HepG2 (cell line): ENCODE measurements around the gene CDH23. TPM values are rescaled to one million over a fixed set of nuclear protein-coding genes. Genes with fewer than 3 reads are reported as not detected.

Experiments
- ATAC-seq: fragments of 200-7000 bp; cut with Tn5 transposase; 3 replicates; pipeline ENCODE4 v1.9.1; 2020; ENCODE audit warnings: mild to moderate bottlenecking, moderate library complexity
- BruUV-seq: library from RNA; stranded (reverse); fragments of 400-500 nt; replicated peaks from 2 replicates; lab custom pipeline; 2021; lab: Mats Ljungman, UMichigan
- CTCF ChIA-PET: fragments of 300-600 bp; formaldehyde crosslinking; extraction: SDS; loops from one replicate; lab custom pipeline; 2021; ENCODE audit warnings: low total read pairs, inconsistent platforms, low intra/inter-chr PET ratio; lab: Yijun Ruan, JAX
- POLR2A ChIA-PET: fragments of 350-600 bp; sonication (Branson Sonifier 250); formaldehyde crosslinking; loops from one replicate; lab custom pipeline; 2020; ENCODE audit warnings: antibody characterized with exemption, inconsistent platforms; lab: Yijun Ruan, JAX
- DNase-seq: peaks from one replicate; pipeline ENCODE4 v3.0.0-alpha.2; 2015; ENCODE audit warnings: low spot score
- FAIRE-seq: peaks from 3 replicates; lab custom pipeline; 2011; peaks lifted over from hg19 to GRCh38; lab: Jason Lieb, UNC
- H2AFZ ChIP-seq: one replicate; pipeline ENCODE4 v1.6.1; 2011; ENCODE audit warnings: low read length, inconsistent platforms
- H3K27ac ChIP-seq: fragments of 300-600 bp; 3 replicates; pipeline ENCODE4 v1.8.0; 2011; ENCODE audit warnings: mixed run types, mild to moderate bottlenecking, mixed read lengths, low read length, inconsistent platforms; ENCODE audit not compliant: insufficient read depth; ENCODE audit errors: extremely low read length
- H3K27me3 ChIP-seq, 2 experiments: fragments of 200-600 bp in 1 of 2; 2 replicates in 1 of 2; 3 replicates in 1 of 2; pipeline versions ENCODE4 v1.6.0 to v1.8.0; 2011; ENCODE audit warnings: low read length in 2 of 2, mild to moderate bottlenecking in 2 of 2, moderate library complexity in 2 of 2, inconsistent platforms in 1 of 2; ENCODE audit not compliant: insufficient read depth in 2 of 2, control insufficient read depth in 1 of 2
- H3K36me3 ChIP-seq, 2 experiments: fragments of 200-600 bp in 1 of 2; replicated peaks in 1 of 2; 2 replicates in 1 of 2; 3 replicates in 1 of 2; pipeline versions ENCODE4 v1.5.1 to v1.8.0; 2011; ENCODE audit warnings: low read length in 2 of 2, inconsistent platforms in 1 of 2; ENCODE audit not compliant: insufficient read depth in 2 of 2, control insufficient read depth in 1 of 2
- H3K4me1 ChIP-seq: 2 replicates; pipeline ENCODE4 v1.5.1; 2012; ENCODE audit warnings: low read length, inconsistent platforms; ENCODE audit not compliant: insufficient read depth
- H3K4me2 ChIP-seq: 2 replicates; pipeline ENCODE4 v1.6.0; 2011; ENCODE audit warnings: low read depth, low read length, inconsistent platforms
- H3K4me3 ChIP-seq, 3 experiments: fragments of 200-600 bp in 1 of 3; sonication (generic), shearing (Covaris generic) in 1 of 3; replicated peaks in 1 of 3; 2 replicates each; pipeline ENCODE4 v1.5.1; 2011 to 2016; ENCODE audit warnings: low read length in 3 of 3, inconsistent platforms in 2 of 3, low read depth in 2 of 3, mild to moderate bottlenecking in 2 of 3, control low read depth in 1 of 3, mixed read lengths in 1 of 3; ENCODE audit not compliant: insufficient read depth in 1 of 3
- H3K79me2 ChIP-seq: one replicate; pipeline ENCODE4 v1.6.1; 2011; ENCODE audit warnings: low read length, inconsistent platforms; ENCODE audit not compliant: insufficient read depth
- H3K9ac ChIP-seq: 2 replicates; pipeline ENCODE4 v1.6.0; 2011; ENCODE audit warnings: mild to moderate bottlenecking, low read depth, low read length, inconsistent platforms; ENCODE audit not compliant: insufficient read depth
- H3K9me3 ChIP-seq: 2 replicates; pipeline ENCODE4 v1.5.1; 2012; ENCODE audit warnings: mild to moderate bottlenecking, low read length
- H4K20me1 ChIP-seq: 2 replicates; pipeline ENCODE4 v1.6.0; 2011; ENCODE audit warnings: inconsistent platforms, mild to moderate bottlenecking, low read length, moderate library complexity; ENCODE audit not compliant: insufficient read depth
- ATRX ChIP-seq: sonication (generic); formaldehyde crosslinking; IDR thresholded peaks from 2 replicates; pipeline ENCODE4 v1.4.0; 2020; ENCODE audit warnings: missing genetic modification reagents, borderline replicate concordance
- CSRNP2 ChIP-seq: sonication (generic); formaldehyde crosslinking; conservative IDR thresholded peaks from 2 replicates; pipeline ENCODE4 v1.8.0; 2022; ENCODE audit warnings: low read depth, missing genetic modification reagents
- FIP1L1 ChIP-seq: fragments of 200-400 bp; formaldehyde crosslinking; IDR thresholded peaks from 2 replicates; pipeline ENCODE4 v1.6.1; 2018; ENCODE audit warnings: low read depth, mild to moderate bottlenecking, low read length, moderate library complexity, borderline replicate concordance; ENCODE audit not compliant: insufficient read depth
- MAZ ChIP-seq, 2 experiments: sonication (generic) in 1 of 2; formaldehyde crosslinking in 1 of 2; IDR thresholded peaks; 2 replicates each; pipeline versions ENCODE4 v1.5.0 to v1.6.1; 2012 to 2020; ENCODE audit warnings: low read depth in 2 of 2, mild to moderate bottlenecking in 2 of 2, borderline replicate concordance in 1 of 2, improper control_type of control experiment in 1 of 2, low read length in 1 of 2, missing genetic modification reagents in 1 of 2, moderate library complexity in 1 of 2
- MBD4 ChIP-seq: IDR thresholded peaks from 2 replicates; pipeline ENCODE4 v1.6.1; 2012; ENCODE audit warnings: low read length, inconsistent platforms, borderline replicate concordance
- MXD3 ChIP-seq: IDR thresholded peaks from 2 replicates; pipeline ENCODE4 v1.6.1; 2016; ENCODE audit warnings: mild to moderate bottlenecking, missing biosample characterization, missing genetic modification reagents
- SMARCC2 ChIP-seq: fragments of 450-650 bp; IDR thresholded peaks from 2 replicates; pipeline ENCODE4 v1.6.1; 2017; ENCODE audit warnings: antibody characterized with exemption, mild to moderate bottlenecking
- TCF12 ChIP-seq, 2 experiments: fragments of 450-650 bp in 1 of 2; sonication (generic) in 1 of 2; formaldehyde crosslinking in 1 of 2; IDR thresholded peaks; 2 replicates each; pipeline versions ENCODE4 v1.6.1 to v1.8.0; 2017 to 2022; ENCODE audit warnings: antibody characterized with exemption in 1 of 2, mild to moderate bottlenecking in 1 of 2, missing genetic modification reagents in 1 of 2, moderate library complexity in 1 of 2
- ZBTB10 ChIP-seq: sonication (generic); formaldehyde crosslinking; IDR thresholded peaks from 2 replicates; pipeline ENCODE4 v1.4.0; 2020; ENCODE audit warnings: missing genetic modification reagents, borderline replicate concordance
- ZNF557 ChIP-seq: sonication (generic); formaldehyde crosslinking; IDR thresholded peaks from 2 replicates; pipeline ENCODE4 v1.4.0; 2020; ENCODE audit warnings: missing genetic modification reagents
- WGBS: methylation state at CpG from one replicate; pipeline ENCODE4 v1.1.6; 2017; ENCODE audit warnings: low lambda C conversion rate; 5-methylcytosine and 5-hydroxymethylcytosine counted together
- in situ Hi-C: cut with HindIII; loops from 2 replicates; pipeline ENCODE4 v1.10.0; 2017; ENCODE audit warnings: low pct_unique_long_range_greater_than_20kb; ENCODE audit not compliant: extremely low pct_ligation_motif_present
- intact Hi-C: fragments of 100-400 bp; cut with micrococcal nuclease; formaldehyde crosslinking; loops from one replicate; pipeline ENCODE4 v1.10.0; 2022; ENCODE audit not compliant: unreplicated experiment
- polyA plus RNA-seq, 8 experiments: library from polyadenylated mRNA; depleted of rRNA in 3 of 8; stranded (reverse) in 7 of 8; unstranded in 1 of 8; fragments of >200 nt; fragmentation: Illumina TruSeq in 4 of 8; extraction: Trizol in 4 of 8; gene quantifications; 2 replicates each; pipeline versions ENCODE4 v1.2.1 to v1.2.3, GENCODE V29; 2011 to 2016; ENCODE audit warnings: low read depth in 4 of 8, missing spikeins in 1 of 8, mixed read lengths in 1 of 8; ENCODE audit not compliant: insufficient read depth in 1 of 8
- total RNA-seq, 5 experiments: library from RNA; depleted of rRNA; stranded (reverse); fragments of >200 nt; fragmentation: Illumina TruSeq; extraction: Trizol; gene quantifications; 2 replicates each; pipeline ENCODE4 v1.2.3, GENCODE V29; 2016; ENCODE audit warnings: low read depth in 1 of 5

The CDH23 gene
- total and polyA plus RNA-seq, 2 of the 13 experiments (the other 11 are each of a cell fraction or from before 2014, with no cell fraction given), result 0.13 TPM; not detected in 1

GRCh38 chr10:71429304-71429703 is 32.6 kb downstream of the CDH23 start:
- intact Hi-C loops, result no loop called here
- ATAC-seq (no peak), FAIRE-seq (no peak), DNase-seq (no peak)
- POLR2A ChIA-PET, result no interaction called here
- Histone ChIP-seq H3K27ac (no peak overlapping the region), H3K4me2 (no peak overlapping the region), H3K4me1 (no peaks in the 10 kb centered on the region), H3K36me3 (no peaks in the 10 kb centered on the region), H3K79me2 (no peaks in the 10 kb centered on the region), H3K4me3 (no peak overlapping the region), H2AFZ (no peak overlapping the region), H3K9me3 (no peaks in the 10 kb centered on the region), H4K20me1 (no peaks in the 10 kb centered on the region), H3K9ac (no peak overlapping the region), H3K27me3 (peaks cover 0 to 15% of the 10 kb centered on the region in 2 experiments; a peak in 3 of 5 replicates)
- WGBS, result 62% methylated on average over 7 of the region's 8 CpGs
- in situ Hi-C loops, result no loop called here
- no TSS peak for BruUV-seq
- CTCF ChIA-PET, result no interaction called here
- TF ChIP-seq ATRX (CRISPR knock-in tag), result no peak
- no peak for TF ChIP-seq MBD4
- TF ChIP-seq ZBTB10, result no peak
- no peak for TF ChIP-seq MXD3
- no peak for TF ChIP-seq FIP1L1
- no peak for TF ChIP-seq TCF12 (IDR thresholded peaks at IDR 0.05)
- no peak for TF ChIP-seq TCF12 (CRISPR knock-in tag; IDR thresholded peaks at IDR 0.05)
- TF ChIP-seq MAZ (IDR thresholded peaks at IDR 0.05; ENCODE audit: borderline replicate concordance, low read depth, low read length), result no peak
- no peak for TF ChIP-seq MAZ (CRISPR knock-in tag; IDR thresholded peaks at IDR 0.05; ENCODE audit: low read depth)
- TF ChIP-seq ZNF557 (CRISPR knock-in tag), result no peak
- TF ChIP-seq SMARCC2, result no peak
- TF ChIP-seq CSRNP2 (CRISPR knock-in tag), result no peak
